Measurements from ENCODE around the gene BCL11B. TPM values are rescaled to one million over a fixed set of nuclear protein-coding genes. Genes with fewer than 3 reads are reported as not detected.

BCL11B gene
- total RNA-seq, 4 donors from 2014 or later, result 0.21 to 0.78 (median 0.26) TPM

DNA sequence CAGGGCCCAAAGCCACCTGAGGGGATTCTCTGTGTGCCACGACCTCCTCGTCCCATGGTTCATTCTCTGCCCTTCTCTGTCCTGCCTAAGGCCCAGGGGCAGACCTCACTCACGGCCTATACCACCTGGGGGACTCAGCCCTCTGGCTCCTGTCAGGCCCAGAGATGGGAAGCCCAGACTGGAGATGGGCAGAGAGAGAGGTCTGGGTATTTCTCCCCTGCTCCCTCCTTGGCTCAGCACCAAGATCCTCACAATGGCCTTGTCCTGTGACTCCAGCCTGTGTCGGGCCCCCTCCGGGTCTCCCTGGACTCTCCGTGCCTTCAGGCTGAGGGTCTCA is 46.9 kb upstream of the BCL11B start:
- DNase-seq (ENCODE audit: low spot score in 2 of 2), result no peak
- Histone ChIP-seq H3K4me3 (no peak overlapping the region), H3K27ac (no peak overlapping the region), H3K4me1 (no peaks in the 10 kb centered on the region), H3K36me3 (no peaks in the 10 kb centered on the region), H3K9me3 (no peaks in the 10 kb centered on the region), H3K27me3 (no peaks in the 10 kb centered on the region)
- TF ChIP-seq, protein P1, sequence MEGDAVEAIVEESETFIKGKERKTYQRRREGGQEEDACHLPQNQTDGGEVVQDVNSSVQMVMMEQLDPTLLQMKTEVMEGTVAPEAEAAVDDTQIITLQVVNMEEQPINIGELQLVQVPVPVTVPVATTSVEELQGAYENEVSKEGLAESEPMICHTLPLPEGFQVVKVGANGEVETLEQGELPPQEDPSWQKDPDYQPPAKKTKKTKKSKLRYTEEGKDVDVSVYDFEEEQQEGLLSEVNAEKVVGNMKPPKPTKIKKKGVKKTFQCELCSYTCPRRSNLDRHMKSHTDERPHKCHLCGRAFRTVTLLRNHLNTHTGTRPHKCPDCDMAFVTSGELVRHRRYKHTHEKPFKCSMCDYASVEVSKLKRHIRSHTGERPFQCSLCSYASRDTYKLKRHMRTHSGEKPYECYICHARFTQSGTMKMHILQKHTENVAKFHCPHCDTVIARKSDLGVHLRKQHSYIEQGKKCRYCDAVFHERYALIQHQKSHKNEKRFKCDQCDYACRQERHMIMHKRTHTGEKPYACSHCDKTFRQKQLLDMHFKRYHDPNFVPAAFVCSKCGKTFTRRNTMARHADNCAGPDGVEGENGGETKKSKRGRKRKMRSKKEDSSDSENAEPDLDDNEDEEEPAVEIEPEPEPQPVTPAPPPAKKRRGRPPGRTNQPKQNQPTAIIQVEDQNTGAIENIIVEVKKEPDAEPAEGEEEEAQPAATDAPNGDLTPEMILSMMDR (IDR thresholded peaks at IDR 0.05), result no peak
- TF ChIP-seq EP300 (IDR thresholded peaks at IDR 0.05), result no peak
- no peak for TF ChIP-seq POLR2A (IDR thresholded peaks at IDR 0.05)
- WGBS, 2 donors, result 67 to 71% methylated on average over 6 of the region's 6 CpGs

DNA sequence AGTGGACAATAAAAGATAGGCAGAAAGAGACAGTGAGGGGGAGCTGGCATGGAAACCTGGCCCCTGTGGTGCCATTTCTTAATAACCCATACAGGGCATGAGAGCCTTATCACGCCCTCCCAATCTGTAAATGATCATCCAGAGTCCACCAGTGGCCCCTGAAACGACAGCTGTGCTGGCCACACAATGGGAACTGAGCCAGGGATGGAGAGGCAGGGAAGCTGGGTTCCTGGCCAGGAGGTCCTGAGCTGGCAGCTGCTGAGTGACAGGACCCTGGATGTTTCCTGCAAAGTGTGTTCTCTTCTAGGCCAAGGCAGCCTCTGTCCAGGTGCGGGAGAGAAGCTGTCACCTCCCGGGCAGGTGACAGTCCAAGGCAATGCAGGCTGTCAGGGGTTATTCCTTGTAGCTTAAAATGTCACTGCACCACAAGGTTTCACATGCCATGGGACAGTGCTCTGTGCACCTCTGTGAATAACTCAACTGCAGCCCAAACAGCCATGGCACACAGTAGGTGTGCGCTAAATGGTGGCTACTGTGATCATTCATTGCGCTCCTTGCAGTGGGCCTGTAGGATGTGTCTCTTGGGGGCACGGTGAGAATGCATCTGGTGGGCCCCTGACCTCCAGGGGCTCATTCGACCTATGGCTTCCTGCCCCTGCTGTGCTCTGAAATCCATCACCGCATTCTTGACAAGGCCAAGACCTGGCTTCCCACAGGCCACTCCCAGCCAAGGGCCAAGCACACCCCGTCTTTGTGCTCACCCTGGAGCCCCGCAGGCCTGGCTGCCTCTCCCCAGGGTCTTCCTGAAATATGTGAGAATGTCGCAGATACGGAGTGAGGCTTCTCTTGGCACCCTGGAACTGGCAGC is 46.3 kb upstream of the BCL11B start:
- Histone ChIP-seq H3K4me3 (no peak overlapping the region), H3K9me3 (no peaks in the 10 kb centered on the region), H3K27ac (no peak overlapping the region), H3K4me1 (no peaks in the 10 kb centered on the region), H3K27me3 (no peaks in the 10 kb centered on the region), H3K36me3 (no peaks in the 10 kb centered on the region)
- TF ChIP-seq, protein P1 (IDR thresholded peaks at IDR 0.05), result no peak
- DNase-seq (ENCODE audit: low spot score in 2 of 2), result no peak
- WGBS, 2 donors, result 56 to 62% methylated on average over 13 of the region's 13 CpGs

DNA sequence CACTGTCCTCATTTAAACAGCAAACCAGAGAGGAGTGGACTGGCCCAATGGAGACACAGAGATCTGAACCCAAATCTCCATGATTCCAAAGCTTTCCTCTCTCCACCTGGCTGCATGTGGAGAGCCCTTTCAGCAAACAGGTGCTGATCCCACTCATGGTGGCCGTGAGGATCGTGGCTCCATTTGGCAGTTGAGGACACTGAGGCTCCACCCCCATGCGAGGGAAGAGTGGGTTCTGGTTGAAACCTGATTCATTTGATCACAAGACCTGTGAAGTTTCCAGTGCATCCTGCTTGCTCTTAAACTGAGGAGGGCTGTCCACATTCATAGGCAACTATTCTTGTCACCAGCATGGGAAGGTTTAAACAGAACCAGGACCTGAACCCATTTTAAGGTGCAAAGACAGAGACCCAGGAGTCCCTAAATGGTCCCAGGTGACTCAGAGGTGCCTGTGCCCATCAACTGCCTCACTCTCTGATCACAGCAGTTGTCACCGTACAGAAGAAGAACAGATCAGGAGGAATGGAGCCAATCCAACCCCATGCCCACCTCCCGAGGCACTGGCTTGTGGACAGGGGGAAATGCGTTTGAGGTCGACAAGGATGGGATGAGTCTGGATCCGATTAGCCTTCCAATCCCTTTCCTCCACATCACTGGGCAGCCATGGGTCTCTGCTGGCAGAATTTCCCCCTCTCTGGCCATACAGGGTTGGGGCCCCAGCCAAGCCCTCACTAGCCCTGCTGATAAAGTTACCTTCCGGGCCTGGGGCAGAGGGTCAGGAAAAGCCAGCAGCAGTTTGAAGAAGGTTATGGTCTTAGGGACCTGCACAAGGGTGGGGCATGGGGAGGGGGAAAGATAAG is 45.5 kb upstream of the BCL11B start:
- Histone ChIP-seq H3K36me3 (no peaks in the 10 kb centered on the region), H3K9me3 (peaks cover 0 to 4% (median 0%) of the 10 kb centered on the region in 4 donors), H3K4me3 (no peak overlapping the region), H3K27me3 (no peaks in the 10 kb centered on the region), H3K27ac (no peak overlapping the region), H3K4me1 (no peaks in the 10 kb centered on the region)
- DNase-seq (ENCODE audit: low spot score in 2 of 2), result no peak
- TF ChIP-seq POLR2A (IDR thresholded peaks at IDR 0.05) (no peak), EP300 (IDR thresholded peaks at IDR 0.05) (no peak)
- TF ChIP-seq, protein P1 (IDR thresholded peaks at IDR 0.05), result no peak
- WGBS, 2 donors, result 68 to 75% methylated on average over 9 of the region's 9 CpGs

DNA sequence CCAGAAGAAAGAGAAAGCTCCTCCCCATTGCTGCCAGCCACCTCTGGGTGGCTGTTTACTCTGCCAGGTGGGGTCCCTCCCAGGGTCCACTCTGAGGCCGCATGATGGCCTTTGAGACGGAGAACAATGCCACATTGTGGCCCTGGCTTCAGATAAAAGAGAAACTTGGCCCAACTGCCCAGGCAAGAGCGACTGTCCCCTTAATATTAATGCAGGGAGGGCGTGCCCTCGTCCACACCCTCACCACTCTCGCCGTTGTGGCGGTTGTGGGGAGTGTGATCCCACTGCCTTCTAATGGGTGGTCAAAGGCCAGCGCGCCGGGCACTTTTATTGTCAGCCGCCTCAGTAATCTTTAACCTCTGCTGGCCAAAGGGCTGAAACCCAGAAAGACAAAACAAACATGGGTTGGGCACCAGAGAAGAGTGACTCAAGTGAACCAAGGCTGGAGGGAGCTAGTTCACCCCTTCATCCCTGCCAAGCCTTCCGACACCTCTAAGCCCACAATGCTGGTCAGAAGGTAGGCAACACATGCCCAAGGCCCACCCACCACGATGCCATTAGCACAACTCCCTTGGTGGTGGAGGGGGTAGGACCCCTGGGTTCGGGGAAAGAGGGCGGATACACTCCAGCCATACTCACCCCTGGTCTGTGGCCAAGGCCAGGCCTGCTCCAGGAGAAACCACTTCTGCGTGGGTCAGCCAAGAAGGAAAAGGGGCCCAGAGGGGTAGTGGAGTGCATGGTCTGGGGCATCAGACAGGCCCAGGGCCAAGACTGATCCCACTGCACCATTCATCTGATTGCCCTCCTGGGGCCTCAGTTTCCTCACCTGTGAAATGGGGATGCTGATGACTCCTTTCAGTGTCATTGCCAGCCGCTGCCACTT is 44.5 kb upstream of the BCL11B start:
- 68 to 81% methylated on average over 18 of the region's 18 CpGs for WGBS, 2 donors
- peaks cover 0 to 14% (median 0%) of the 10 kb centered on the region in 4 donors for H3K9me3 ChIP-seq
- H3K4me1 ChIP-seq, result no peaks in the 10 kb centered on the region
- no peaks in the 10 kb centered on the region for H3K36me3 ChIP-seq
- no peak for DNase-seq (ENCODE audit: low spot score in 2 of 2)
- no peak overlapping the region for H3K4me3 ChIP-seq
- H3K27ac ChIP-seq, result no peak overlapping the region
- no peaks in the 10 kb centered on the region for H3K27me3 ChIP-seq
- TF ChIP-seq EP300 (IDR thresholded peaks at IDR 0.05), result no peak
- TF ChIP-seq POLR2A (IDR thresholded peaks at IDR 0.05), result no peak
- TF ChIP-seq, protein P1 (IDR thresholded peaks at IDR 0.05), result no peak

Measured in tibial nerve (tissue), 4 donors.